Measurements from ENCODE around the gene TOR4A. TPM values are rescaled to one million over a fixed set of nuclear protein-coding genes. Genes with fewer than 3 reads are reported as not detected.

Gene TOR4A
- polyA plus RNA-seq, 2 donors, result 1.5 to 4.3 TPM

- Histone ChIP-seq H3K27ac (ENCODE audit: low read depth in 2 of 2, low read length in 1 of 2) (peak overlapping the region; percentile 97 to 98), H3K4me1 (ENCODE audit: control insufficient read depth in 2 of 2, insufficient read depth in 2 of 2, low read length in 1 of 2) (peaks cover 12 to 62% of the 10 kb centered on the region in 2 donors)
- WGBS, 2 donors, result 48 to 51% methylated on average over 27 of the region's 27 CpGs
Observed at GRCh38 chr9:137311171-137311985, 33.9 kb downstream of the TOR4A start.

GRCh38 chr9:137311986-137312851 is 34.7 kb downstream of the TOR4A start:
- H3K4me3 ChIP-seq (ENCODE audit: low read depth in 1 of 2, low read length in 2 of 2), result no peak overlapping the region
- H3K27me3 ChIP-seq (ENCODE audit: control insufficient read depth in 1 of 2, insufficient read depth in 2 of 2, low read length in 2 of 2), result no peaks in the 10 kb centered on the region
- no peaks in the 10 kb centered on the region for H3K9me3 ChIP-seq (ENCODE audit: control insufficient read depth in 2 of 2, insufficient read depth in 1 of 2, low read depth in 1 of 2, low read length in 1 of 2)
- H3K4me1 ChIP-seq (ENCODE audit: control insufficient read depth in 2 of 2, insufficient read depth in 2 of 2, low read length in 1 of 2), result peaks cover 11 to 55% of the 10 kb centered on the region in 2 donors
- WGBS, 2 donors, result 49% methylated on average over 27 to 28 of the region's 28 CpGs
- H3K27ac ChIP-seq (ENCODE audit: low read depth in 2 of 2, low read length in 1 of 2), result peak overlapping the region; percentile 97 to 98
- no peaks in the 10 kb centered on the region for H3K36me3 ChIP-seq (ENCODE audit: control insufficient read depth in 2 of 2, insufficient read depth in 2 of 2, low read length in 1 of 2)

More at GRCh38 chr9:137311171-137311985, 33.9 kb downstream of the TOR4A start:
- H3K27me3 ChIP-seq (ENCODE audit: control insufficient read depth in 1 of 2, insufficient read depth in 2 of 2, low read length in 2 of 2), result no peaks in the 10 kb centered on the region
- peak overlapping the region in 1 of 2 donors; percentile 5 for H3K4me3 ChIP-seq (ENCODE audit: low read depth in 1 of 2, low read length in 2 of 2)
- H3K9me3 ChIP-seq (ENCODE audit: control insufficient read depth in 2 of 2, insufficient read depth in 1 of 2, low read depth in 1 of 2, low read length in 1 of 2), result no peaks in the 10 kb centered on the region
- no peaks in the 10 kb centered on the region for H3K36me3 ChIP-seq (ENCODE audit: control insufficient read depth in 2 of 2, insufficient read depth in 2 of 2, low read length in 1 of 2)

GRCh38 chr9:137312852-137313325 is 35.4 kb downstream of the TOR4A start:
- Histone ChIP-seq H3K27ac (ENCODE audit: low read depth in 2 of 2, low read length in 1 of 2) (peak overlapping the region; percentile 97 to 98), H3K4me1 (ENCODE audit: control insufficient read depth in 2 of 2, insufficient read depth in 2 of 2, low read length in 1 of 2) (peaks cover 11 to 50% of the 10 kb centered on the region in 2 donors), H3K36me3 (ENCODE audit: control insufficient read depth in 2 of 2, insufficient read depth in 2 of 2, low read length in 1 of 2) (no peaks in the 10 kb centered on the region), H3K27me3 (ENCODE audit: control insufficient read depth in 1 of 2, insufficient read depth in 2 of 2, low read length in 2 of 2) (no peaks in the 10 kb centered on the region), H3K4me3 (ENCODE audit: low read depth in 1 of 2, low read length in 2 of 2) (no peak overlapping the region), H3K9me3 (ENCODE audit: control insufficient read depth in 2 of 2, insufficient read depth in 1 of 2, low read depth in 1 of 2, low read length in 1 of 2) (no peaks in the 10 kb centered on the region)
- 64 to 73% methylated on average over 6 of the region's 6 CpGs for WGBS, 2 donors

- Histone ChIP-seq H3K27ac (ENCODE audit: low read depth in 2 of 2, low read length in 1 of 2) (peak overlapping the region; percentile 97 to 98), H3K9me3 (ENCODE audit: control insufficient read depth in 2 of 2, insufficient read depth in 1 of 2, low read depth in 1 of 2, low read length in 1 of 2) (no peaks in the 10 kb centered on the region), H3K4me1 (ENCODE audit: control insufficient read depth in 2 of 2, insufficient read depth in 2 of 2, low read length in 1 of 2) (peaks cover 11 to 46% of the 10 kb centered on the region in 2 donors), H3K36me3 (ENCODE audit: control insufficient read depth in 2 of 2, insufficient read depth in 2 of 2, low read length in 1 of 2) (no peaks in the 10 kb centered on the region), H3K27me3 (ENCODE audit: control insufficient read depth in 1 of 2, insufficient read depth in 2 of 2, low read length in 2 of 2) (no peaks in the 10 kb centered on the region), H3K4me3 (ENCODE audit: low read depth in 1 of 2, low read length in 2 of 2) (no peak overlapping the region)
- WGBS, 2 donors, result 57 to 68% methylated on average over 9 of the region's 9 CpGs
Observed at GRCh38 chr9:137313326-137313936, 35.9 kb downstream of the TOR4A start.

GRCh38 chr9:137313956-137314560 is 36.5 kb downstream of the TOR4A start:
- no peaks in the 10 kb centered on the region for H3K27me3 ChIP-seq (ENCODE audit: control insufficient read depth in 1 of 2, insufficient read depth in 2 of 2, low read length in 2 of 2)
- no peaks in the 10 kb centered on the region for H3K36me3 ChIP-seq (ENCODE audit: control insufficient read depth in 2 of 2, insufficient read depth in 2 of 2, low read length in 1 of 2)
- H3K9me3 ChIP-seq (ENCODE audit: control insufficient read depth in 2 of 2, insufficient read depth in 1 of 2, low read depth in 1 of 2, low read length in 1 of 2), result no peaks in the 10 kb centered on the region
- peak overlapping the region; percentile 97 to 98 for H3K27ac ChIP-seq (ENCODE audit: low read depth in 2 of 2, low read length in 1 of 2)
- H3K4me3 ChIP-seq (ENCODE audit: low read depth in 1 of 2, low read length in 2 of 2), result no peak overlapping the region
- H3K4me1 ChIP-seq (ENCODE audit: control insufficient read depth in 2 of 2, insufficient read depth in 2 of 2, low read length in 1 of 2), result peaks cover 11 to 46% of the 10 kb centered on the region in 2 donors
- WGBS, 2 donors, result 68 to 70% methylated on average over 22 to 24 of the region's 24 CpGs

- Histone ChIP-seq H3K27ac (ENCODE audit: low read depth in 2 of 2, low read length in 1 of 2) (peak overlapping the region; percentile 97 to 98), H3K4me1 (ENCODE audit: control insufficient read depth in 2 of 2, insufficient read depth in 2 of 2, low read length in 1 of 2) (peaks cover 11 to 46% of the 10 kb centered on the region in 2 donors)
Observed at GRCh38 chr9:137314561-137315560, 37.3 kb downstream of the TOR4A start.

GRCh38 chr9:137315581-137316011 is 38.1 kb downstream of the TOR4A start:
- Histone ChIP-seq H3K4me1 (ENCODE audit: control insufficient read depth in 2 of 2, insufficient read depth in 2 of 2, low read length in 1 of 2) (peaks cover 11 to 42% of the 10 kb centered on the region in 2 donors), H3K27me3 (ENCODE audit: control insufficient read depth in 1 of 2, insufficient read depth in 2 of 2, low read length in 2 of 2) (no peaks in the 10 kb centered on the region), H3K9me3 (ENCODE audit: control insufficient read depth in 2 of 2, insufficient read depth in 1 of 2, low read depth in 1 of 2, low read length in 1 of 2) (no peaks in the 10 kb centered on the region), H3K27ac (ENCODE audit: low read depth in 2 of 2, low read length in 1 of 2) (no peak overlapping the region), H3K4me3 (ENCODE audit: low read depth in 1 of 2, low read length in 2 of 2) (peak overlapping the region in 1 of 2 donors; percentile 34), H3K36me3 (ENCODE audit: control insufficient read depth in 2 of 2, insufficient read depth in 2 of 2, low read length in 1 of 2) (no peaks in the 10 kb centered on the region)
- 25 to 27% methylated on average over 14 to 18 of the region's 18 CpGs for WGBS, 2 donors

More at GRCh38 chr9:137314561-137315560, 37.3 kb downstream of the TOR4A start:
- Histone ChIP-seq H3K36me3 (ENCODE audit: control insufficient read depth in 2 of 2, insufficient read depth in 2 of 2, low read length in 1 of 2) (no peaks in the 10 kb centered on the region), H3K27me3 (ENCODE audit: control insufficient read depth in 1 of 2, insufficient read depth in 2 of 2, low read length in 2 of 2) (no peaks in the 10 kb centered on the region), H3K9me3 (ENCODE audit: control insufficient read depth in 2 of 2, insufficient read depth in 1 of 2, low read depth in 1 of 2, low read length in 1 of 2) (no peaks in the 10 kb centered on the region), H3K4me3 (ENCODE audit: low read depth in 1 of 2, low read length in 2 of 2) (no peak overlapping the region)
- 69 to 72% methylated on average over 40 to 42 of the region's 42 CpGs for WGBS, 2 donors

All from esophagus (tissue), 2 donors.